SH-SY5Y (cell line): ENCODE data around the gene SSBP2.

Experiments used
- GATA2 ChIP-seq: IDR thresholded peaks from 2 replicates; pipeline ENCODE4 v1.6.1; 2011; ENCODE audit warnings: mild to moderate bottlenecking, low read depth, low read length
- GATA3 ChIP-seq: IDR thresholded peaks from 2 replicates; pipeline ENCODE4 v1.6.1; 2011; ENCODE audit warnings: low read depth, mild to moderate bottlenecking, low read length, moderate library complexity

DNA sequence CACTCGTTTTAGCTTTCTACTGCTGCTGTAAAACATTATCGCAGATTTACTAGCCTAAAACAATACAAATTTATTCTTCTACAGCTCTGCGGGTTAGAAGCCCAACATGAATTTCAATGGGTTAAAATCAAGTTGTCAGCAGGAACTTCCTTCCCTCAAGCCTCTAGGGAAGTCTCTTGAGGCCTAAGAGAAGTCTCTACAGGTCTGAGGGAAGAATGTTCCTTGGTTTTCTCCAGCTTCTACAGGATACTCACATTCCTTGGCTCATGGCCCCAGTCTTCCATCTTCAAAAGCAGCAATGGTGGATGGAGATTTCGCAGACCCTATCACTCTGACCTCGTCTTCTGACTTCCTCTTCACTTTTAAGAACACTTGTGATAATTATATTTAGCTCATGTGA is 21.6 kb upstream of the SSBP2 start:
- TF ChIP-seq GATA2, result no peak
- TF ChIP-seq GATA3, result no peak
